Measurements from ENCODE around the gene EDC3.

The EDC3 gene

DNA sequence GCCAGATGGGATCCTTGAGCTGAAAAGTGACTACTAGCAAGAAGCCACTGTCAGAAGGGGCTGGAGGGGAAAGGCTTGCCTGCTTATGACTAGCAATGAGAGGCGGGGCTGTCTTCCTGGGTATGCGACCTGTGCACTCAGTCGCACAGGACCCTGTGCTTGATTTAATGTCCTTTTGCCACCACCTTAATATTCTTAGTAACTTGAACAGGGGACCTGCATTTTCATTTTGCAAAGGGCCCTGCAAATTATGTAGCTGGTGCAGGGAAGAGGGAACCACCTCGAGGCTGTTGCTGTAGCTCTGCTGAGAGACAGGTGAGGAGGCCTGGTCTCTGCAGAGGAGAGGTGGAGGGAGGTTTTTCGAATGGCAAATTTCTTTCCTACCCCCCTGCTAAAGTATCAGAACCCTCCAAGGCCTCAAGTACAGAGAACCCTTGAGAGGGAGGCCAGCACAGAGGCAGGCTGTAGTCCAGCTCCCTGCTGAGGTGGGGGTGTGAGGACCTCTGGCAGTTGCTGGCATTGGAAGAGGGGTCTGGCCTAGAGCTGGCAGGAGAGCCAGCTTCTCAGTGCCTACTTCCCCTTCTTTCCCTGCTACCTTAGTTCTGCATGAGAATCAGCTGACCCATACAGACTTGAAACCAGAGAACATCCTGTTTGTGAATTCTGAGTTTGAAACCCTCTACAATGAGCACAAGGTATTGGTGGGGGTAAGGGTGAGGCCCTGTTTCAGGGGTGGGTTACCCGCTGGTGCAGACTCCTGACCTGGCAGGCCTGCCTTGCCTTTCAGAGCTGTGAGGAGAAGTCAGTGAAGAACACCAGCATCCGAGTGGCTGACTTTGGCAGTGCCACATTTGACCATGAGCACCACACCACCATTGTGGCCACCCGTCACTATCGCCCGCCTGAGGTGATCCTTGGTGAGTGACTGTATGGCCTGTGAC lies 68.8 kb downstream of the EDC3 start:
- no peak for DNase-seq (ENCODE audit: low spot score)

DNA sequence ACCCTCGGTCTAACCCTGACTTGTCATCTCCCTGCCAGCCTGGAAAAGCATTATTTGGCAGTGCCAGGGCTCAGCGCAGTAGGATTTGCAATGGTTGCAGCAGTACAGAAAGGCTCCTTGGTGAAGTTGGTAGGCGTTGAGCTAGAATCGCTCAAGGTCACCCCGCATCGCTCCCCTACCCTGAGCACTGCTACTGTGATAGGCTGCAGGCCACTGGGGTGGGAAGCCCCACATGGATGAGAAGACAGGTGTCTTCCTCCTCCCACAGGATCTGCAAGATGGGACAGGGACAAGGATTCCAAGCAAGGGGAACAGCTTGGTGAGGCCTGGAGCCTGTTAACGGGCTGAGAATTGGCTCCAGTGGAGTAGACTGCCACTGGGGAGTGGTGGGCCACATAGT lies 69.5 kb downstream of the EDC3 start:
- DNase-seq (ENCODE audit: low spot score): no peak

- DNase-seq (ENCODE audit: low spot score): no peak
Observed at GRCh38 chr15:74625693-74626092, 70.1 kb downstream of the EDC3 start.

- DNase-seq (ENCODE audit: low spot score): no peak
Observed at GRCh38 chr15:74624020-74624602, 71.7 kb downstream of the EDC3 start.

DNA sequence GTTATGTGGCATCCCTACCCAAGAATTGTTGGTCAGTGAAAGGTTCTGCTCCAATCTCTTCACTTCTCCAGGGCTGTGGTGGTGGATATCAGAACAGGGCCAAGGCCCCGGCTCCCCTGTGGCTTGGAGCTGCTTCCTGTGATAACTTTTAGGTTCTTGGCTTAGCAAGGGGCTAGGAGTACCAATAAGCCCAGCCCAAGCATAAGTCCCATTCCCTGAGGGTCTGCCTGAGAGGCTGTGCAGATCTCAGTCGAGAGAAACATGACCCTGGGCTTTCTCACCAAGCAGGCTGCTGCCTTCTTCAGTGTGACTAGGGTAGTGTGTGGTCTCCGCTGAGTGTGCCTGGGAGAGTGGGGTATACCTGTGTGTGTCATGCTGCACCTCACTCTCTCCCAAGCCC lies 73.1 kb downstream of the EDC3 start:
- DNase-seq (ENCODE audit: low spot score): no peak

DNA sequence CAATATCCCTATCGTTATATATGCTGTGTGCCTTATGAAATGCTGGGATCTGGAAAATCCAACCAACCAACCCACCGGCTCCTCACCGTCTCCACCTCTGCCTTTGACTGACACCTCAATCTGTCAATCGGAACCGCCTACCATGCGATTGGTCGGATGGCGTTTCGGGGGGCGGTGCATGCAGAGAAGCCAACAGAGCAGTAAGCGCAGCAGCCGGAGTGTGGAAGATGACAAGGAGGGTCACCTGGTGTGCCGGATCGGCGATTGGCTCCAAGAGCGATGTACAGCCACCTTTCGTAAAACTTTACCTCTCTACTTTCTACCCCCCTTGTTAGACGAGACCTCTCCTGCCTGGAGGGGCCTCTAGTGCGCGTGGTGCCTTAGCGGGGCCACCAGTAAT lies 73.9 kb downstream of the EDC3 start:
- no peak for DNase-seq (ENCODE audit: low spot score)

- no peak for DNase-seq (ENCODE audit: low spot score)
Observed at GRCh38 chr15:74621546-74621920, 74.3 kb downstream of the EDC3 start.

DNA sequence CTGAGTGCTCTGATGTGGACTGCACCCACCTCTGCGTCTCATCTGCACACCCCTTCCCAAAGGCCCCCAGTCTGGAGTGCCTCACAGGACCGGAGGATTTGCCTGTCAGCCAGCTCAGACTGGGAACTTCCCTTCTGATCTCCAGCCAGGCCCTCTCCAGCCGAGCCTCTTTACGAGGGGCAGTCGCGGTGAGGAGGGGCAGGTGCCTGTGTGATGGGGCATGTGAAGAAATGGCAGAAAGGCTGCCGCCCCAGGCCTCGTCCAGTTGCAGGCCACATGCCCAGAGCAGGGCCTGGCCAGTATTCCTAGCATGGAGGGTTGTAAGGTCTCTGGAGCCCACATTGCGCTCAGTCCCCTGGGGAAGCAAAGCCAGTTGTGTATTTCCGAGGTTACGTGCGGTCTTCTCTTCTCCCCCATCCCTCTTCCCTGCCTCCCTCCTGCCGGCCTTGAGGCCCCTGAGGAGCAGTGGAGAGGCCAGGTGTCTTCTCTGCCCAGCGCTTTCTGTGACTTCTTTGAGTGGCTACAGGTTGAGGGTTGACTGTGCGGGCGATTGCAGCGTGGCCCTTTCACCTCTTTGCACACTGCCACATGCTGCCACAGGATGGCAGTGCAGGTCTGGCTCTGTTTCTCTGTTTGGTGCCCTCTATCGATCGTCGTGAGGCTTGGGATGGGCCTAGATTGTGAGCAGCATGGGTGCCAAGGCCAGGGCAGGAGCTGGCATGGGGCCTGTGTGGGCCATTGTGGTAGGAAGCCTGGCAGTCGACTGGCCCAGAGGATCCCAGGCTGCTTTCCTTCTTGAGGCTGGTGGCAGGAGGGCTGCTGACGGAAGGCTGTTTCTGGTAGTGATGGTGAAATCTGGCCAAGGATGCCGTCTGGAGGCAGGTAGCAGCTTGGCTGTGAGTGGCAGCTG lies 74.9 kb downstream of the EDC3 start:
- DNase-seq (ENCODE audit: low spot score): peak; percentile 94

DNA sequence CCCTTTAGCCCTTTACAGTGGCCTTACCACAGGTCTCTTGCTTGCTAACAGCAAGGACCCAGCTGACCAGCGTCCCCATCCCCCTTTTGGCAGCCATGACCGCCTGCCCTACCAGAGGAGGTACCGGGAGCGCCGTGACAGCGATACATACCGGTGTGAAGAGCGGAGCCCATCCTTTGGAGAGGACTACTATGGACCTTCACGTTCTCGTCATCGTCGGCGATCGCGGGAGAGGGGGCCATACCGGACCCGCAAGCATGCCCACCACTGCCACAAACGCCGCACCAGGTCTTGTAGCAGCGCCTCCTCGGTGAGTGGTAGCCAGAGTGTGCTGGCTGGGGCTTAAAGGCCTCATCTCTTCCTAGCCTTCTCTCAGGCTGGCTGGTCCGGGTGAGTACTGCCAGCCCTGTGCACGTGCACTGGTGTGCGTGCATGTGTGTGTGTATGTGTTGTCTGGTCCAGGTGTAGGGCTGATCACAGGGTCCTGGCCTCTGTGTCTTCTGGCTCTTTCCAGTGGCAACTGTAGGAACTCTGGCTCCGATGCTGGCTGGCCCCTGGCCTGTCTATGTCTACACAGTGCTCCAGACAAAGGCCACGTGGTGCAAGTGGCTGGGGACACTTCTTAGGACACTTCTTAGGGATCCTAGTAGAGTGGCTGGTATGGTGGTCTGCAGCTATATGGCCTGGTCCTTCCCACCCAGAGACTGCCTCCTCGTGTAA lies 75.7 kb downstream of the EDC3 start:
- DNase-seq (ENCODE audit: low spot score): no peak

DNA sequence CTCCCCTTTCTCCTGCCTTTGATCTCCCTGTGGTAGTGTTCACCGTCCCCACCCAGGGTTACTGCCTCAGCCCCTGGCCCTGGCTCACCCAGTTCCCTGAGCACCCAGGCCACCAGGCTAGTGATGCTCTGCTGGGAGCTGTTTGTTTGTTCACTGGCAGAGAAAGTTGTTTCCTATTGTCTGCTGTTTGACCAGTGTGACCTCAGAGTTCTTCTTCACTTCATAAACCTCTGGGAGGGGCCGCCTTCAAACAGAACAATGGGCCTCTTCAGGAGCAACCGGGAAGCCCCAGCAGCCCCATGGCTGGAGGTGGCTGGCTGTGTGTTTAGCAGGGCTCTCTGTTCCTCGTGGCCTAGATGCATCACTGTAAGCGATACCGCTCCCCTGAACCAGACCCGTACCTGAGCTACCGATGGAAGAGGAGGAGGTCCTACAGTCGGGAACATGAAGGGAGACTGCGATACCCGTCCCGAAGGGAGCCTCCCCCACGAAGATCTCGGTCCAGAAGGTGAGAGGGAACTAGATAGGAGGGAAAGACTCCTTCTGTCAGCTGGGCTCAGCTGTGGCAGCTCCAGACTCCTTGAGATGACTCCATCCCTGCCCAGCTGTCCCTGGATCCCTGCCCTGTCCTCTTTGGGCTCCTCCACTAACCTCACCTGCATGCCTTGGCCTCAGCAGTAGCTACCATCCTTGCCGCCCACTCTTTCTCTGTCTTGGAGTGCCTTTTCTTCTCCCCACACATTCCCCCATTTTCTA lies 76.8 kb downstream of the EDC3 start:
- no peak for DNase-seq (ENCODE audit: low spot score)

GRCh38 chr15:74616996-74617395 lies 78.8 kb downstream of the EDC3 start:
- DNase-seq (ENCODE audit: low spot score): peak; percentile 79

DNA sequence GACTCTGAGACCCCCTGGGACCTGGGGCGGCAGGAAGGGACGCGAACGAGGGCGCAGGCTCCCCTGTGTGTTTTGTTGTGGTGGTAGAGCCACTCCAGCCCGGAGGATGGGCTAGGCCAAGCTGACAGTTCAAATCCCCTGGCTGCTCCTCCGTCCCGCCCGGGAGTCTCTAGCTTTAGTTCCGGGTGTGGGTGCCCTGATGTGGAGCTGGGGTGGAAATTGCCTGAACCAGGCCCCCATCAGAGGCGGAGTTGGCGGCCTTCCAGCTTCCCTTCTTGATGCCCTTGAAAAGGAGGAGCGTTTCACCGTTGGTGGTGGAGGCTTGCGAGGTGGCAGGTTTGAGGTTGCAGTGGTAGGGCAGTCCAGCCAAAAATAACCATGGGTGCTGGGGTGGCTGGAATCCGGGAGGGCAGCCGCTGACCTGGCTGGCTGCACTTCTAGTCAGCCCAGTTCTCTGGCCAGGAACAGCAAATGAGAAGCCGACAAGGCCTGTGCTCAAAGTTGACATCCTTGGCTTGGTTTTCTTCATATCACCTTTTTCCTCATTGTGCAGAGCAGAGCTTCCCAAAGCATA lies 79.4 kb downstream of the EDC3 start:
- peak; percentile 92 for DNase-seq (ENCODE audit: low spot score)

- DNase-seq (ENCODE audit: low spot score): peak; percentile 90
Observed at GRCh38 chr15:74615508-74616365, 80.1 kb downstream of the EDC3 start, which contains the start of gene CLK3. Gene CLK3, plus strand, starts transcription at chr15:74615836. Its CDS starts 3,361 bp downstream, at chr15:74619197.

GRCh38 chr15:74614744-74615507 lies 80.9 kb downstream of the EDC3 start:
- peak; percentile 95 for DNase-seq (ENCODE audit: low spot score)

DNA sequence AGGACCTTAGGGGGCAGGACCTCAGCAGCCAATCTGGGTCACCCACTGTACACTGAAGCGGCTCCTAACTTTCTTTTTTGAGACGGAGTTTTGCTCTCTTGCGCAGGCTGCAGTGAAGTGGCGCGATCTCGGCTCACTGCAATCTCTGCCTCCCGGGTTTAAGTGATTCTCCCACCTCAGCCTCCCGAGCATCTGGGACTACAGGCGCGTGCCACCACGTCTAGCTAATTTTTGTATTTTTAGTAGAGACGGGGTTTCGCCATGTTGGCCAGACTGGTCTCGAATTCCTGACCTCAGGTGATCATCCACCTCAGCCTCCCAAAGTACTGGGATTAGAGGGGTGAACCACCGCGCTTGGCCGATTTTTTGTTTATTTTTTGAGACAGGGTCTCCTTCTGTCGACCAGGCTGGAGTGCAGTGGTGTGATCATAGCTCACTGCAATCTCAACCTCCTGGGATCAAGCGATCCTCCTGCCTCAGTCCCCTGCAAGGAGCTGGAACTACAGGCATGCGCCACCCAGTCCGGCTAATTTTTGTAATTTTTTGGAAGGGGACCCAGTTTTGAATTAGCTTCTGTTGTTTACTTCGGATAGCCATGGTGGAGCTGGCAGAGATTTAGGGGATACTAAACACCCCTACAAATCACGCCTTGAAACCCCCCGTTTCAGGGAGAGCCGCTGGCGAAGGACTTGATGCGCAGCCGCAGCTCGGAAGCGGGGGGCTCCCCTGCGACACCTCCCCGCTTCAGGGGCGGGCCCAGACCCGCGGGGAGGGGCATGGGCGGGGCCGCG lies 81.7 kb downstream of the EDC3 start:
- no peak for DNase-seq (ENCODE audit: low spot score)

GRCh38 chr15:74613089-74613952 lies 82.5 kb downstream of the EDC3 start:
- DNase-seq (ENCODE audit: low spot score): peak; percentile 52

DNA sequence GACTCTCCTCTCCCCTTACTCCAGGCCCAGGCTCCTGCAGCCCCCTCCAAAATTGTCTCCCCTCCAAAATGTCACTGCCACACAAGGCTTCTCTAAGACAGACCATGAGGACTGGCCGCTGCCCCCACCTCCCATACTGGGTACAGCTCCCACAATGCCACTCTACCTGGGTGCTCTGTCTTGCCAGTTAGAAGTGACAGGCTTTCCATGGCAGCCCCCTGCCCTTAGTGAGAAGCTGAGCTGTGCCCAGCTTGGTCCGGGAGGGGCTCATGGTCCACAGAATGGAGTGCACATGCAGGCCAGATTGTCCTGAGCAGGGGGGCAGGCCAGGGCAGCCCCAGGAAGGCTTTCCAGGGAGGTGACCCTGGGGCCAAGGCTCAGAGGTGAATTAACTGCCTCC lies 83.1 kb downstream of the EDC3 start:
- DNase-seq (ENCODE audit: low spot score): peak; percentile 28

Measured in hematopoietic multipotent progenitor cell treated with erythropoietin and hydrocortisone succinate and interleukin-3 and kit ligand, for 17 days (in vitro differentiated cells).